ENCODE results near the gene TK2. TPM values are rescaled to one million over a fixed set of nuclear protein-coding genes. Genes with fewer than 3 reads are reported as not detected.

The TK2 gene
- total RNA-seq, 1 donor from 2014 or later: 13.1 TPM

- Mint-ChIP-seq H3K27me3 (ENCODE audit: unreplicated experiment) (no peaks in the 10 kb centered on the region), H3K4me3 (ENCODE audit: unreplicated experiment) (no peak overlapping the region), H3K4me1 (ENCODE audit: unreplicated experiment) (peaks cover 19% of the 10 kb centered on the region), H3K36me3 (ENCODE audit: low read depth, unreplicated experiment) (peaks cover 27% of the 10 kb centered on the region), H3K9me3 (ENCODE audit: unreplicated experiment) (no peaks in the 10 kb centered on the region), H3K27ac (ENCODE audit: unreplicated experiment) (no peak overlapping the region)
- DNase-seq (ENCODE audit: low spot score): no peak
- TF ChIP-seq CTCF (IDR thresholded peaks at IDR 0.05; ENCODE audit: unreplicated experiment): no peak
Observed at GRCh38 chr16:66561381-66562080, 11.6 kb upstream of the TK2 start.

- TF ChIP-seq CTCF (IDR thresholded peaks at IDR 0.05; ENCODE audit: unreplicated experiment): no peak
- Mint-ChIP-seq H3K4me1 (ENCODE audit: unreplicated experiment) (peaks cover 16% of the 10 kb centered on the region), H3K4me3 (ENCODE audit: unreplicated experiment) (no peak overlapping the region), H3K27me3 (ENCODE audit: unreplicated experiment) (no peaks in the 10 kb centered on the region), H3K9me3 (ENCODE audit: unreplicated experiment) (no peaks in the 10 kb centered on the region), H3K36me3 (ENCODE audit: low read depth, unreplicated experiment) (peaks cover 27% of the 10 kb centered on the region), H3K27ac (ENCODE audit: unreplicated experiment) (no peak overlapping the region)
- no peak for DNase-seq (ENCODE audit: low spot score)
Observed at GRCh38 chr16:66560107-66560506, 10.2 kb upstream of the TK2 start.

GRCh38 chr16:66554495-66554894 is 4.6 kb upstream of the TK2 start:
- no peaks in the 10 kb centered on the region for H3K9me3 Mint-ChIP-seq (ENCODE audit: unreplicated experiment)
- H3K27me3 Mint-ChIP-seq (ENCODE audit: unreplicated experiment): peaks cover 3% of the 10 kb centered on the region
- peaks cover 17% of the 10 kb centered on the region for H3K36me3 Mint-ChIP-seq (ENCODE audit: low read depth, unreplicated experiment)
- no peak for DNase-seq (ENCODE audit: low spot score)
- H3K4me3 Mint-ChIP-seq (ENCODE audit: unreplicated experiment): no peak overlapping the region
- TF ChIP-seq CTCF (IDR thresholded peaks at IDR 0.05; ENCODE audit: unreplicated experiment): no peak
- peaks cover 39% of the 10 kb centered on the region for H3K4me1 Mint-ChIP-seq (ENCODE audit: unreplicated experiment)
- H3K27ac Mint-ChIP-seq (ENCODE audit: unreplicated experiment): no peak overlapping the region

GRCh38 chr16:66554021-66554420 is 4.1 kb upstream of the TK2 start:
- no peaks in the 10 kb centered on the region for H3K9me3 Mint-ChIP-seq (ENCODE audit: unreplicated experiment)
- peaks cover 43% of the 10 kb centered on the region for H3K4me1 Mint-ChIP-seq (ENCODE audit: unreplicated experiment)
- no peak overlapping the region for H3K27ac Mint-ChIP-seq (ENCODE audit: unreplicated experiment)
- H3K36me3 Mint-ChIP-seq (ENCODE audit: low read depth, unreplicated experiment): peaks cover 19% of the 10 kb centered on the region
- DNase-seq (ENCODE audit: low spot score): no peak
- peaks cover 3% of the 10 kb centered on the region for H3K27me3 Mint-ChIP-seq (ENCODE audit: unreplicated experiment)
- TF ChIP-seq CTCF (IDR thresholded peaks at IDR 0.05; ENCODE audit: unreplicated experiment): no peak
- H3K4me3 Mint-ChIP-seq (ENCODE audit: unreplicated experiment): peak overlapping the region; percentile 26

GRCh38 chr16:66553223-66553622 is 3.3 kb upstream of the TK2 start:
- Mint-ChIP-seq H3K4me3 (ENCODE audit: unreplicated experiment) (peak overlapping the region; percentile 85), H3K9me3 (ENCODE audit: unreplicated experiment) (no peaks in the 10 kb centered on the region), H3K4me1 (ENCODE audit: unreplicated experiment) (peaks cover 51% of the 10 kb centered on the region), H3K27ac (ENCODE audit: unreplicated experiment) (peak overlapping the region; percentile 16), H3K36me3 (ENCODE audit: low read depth, unreplicated experiment) (peaks cover 27% of the 10 kb centered on the region), H3K27me3 (ENCODE audit: unreplicated experiment) (peaks cover 9% of the 10 kb centered on the region)
- TF ChIP-seq CTCF (IDR thresholded peaks at IDR 0.05; ENCODE audit: unreplicated experiment): no peak
- no peak for DNase-seq (ENCODE audit: low spot score)

All from endothelial cell (in vitro differentiated cells).